Measurements from ENCODE around the gene EPS15. TPM values are rescaled to one million over a fixed set of nuclear protein-coding genes. Genes with fewer than 3 reads are reported as not detected.

The EPS15 gene
- total and polyA plus RNA-seq, 2 of the 8 experiments (the other 6 are each of a cell fraction or from before 2014, with no cell fraction given), result 15.9 to 57.2 TPM

- H3K4me3 ChIP-seq (ENCODE audit: extremely low read depth in 1 of 4, insufficient read depth in 2 of 4, low read depth in 3 of 4, low read length in 4 of 4), result no peak overlapping the region
- H3K79me1 ChIP-seq (ENCODE audit: low read depth, low read length), result no peaks in the 10 kb centered on the region
- no peak overlapping the region for H3K56ac ChIP-seq (replicated peaks; ENCODE audit: insufficient read length, low read depth, low read length)
- H3K9me3 ChIP-seq (ENCODE audit: insufficient read depth in 2 of 2, low read depth in 1 of 2, low read length in 1 of 2), result no peaks in the 10 kb centered on the region
- no peak overlapping the region for H3K4ac ChIP-seq (replicated peaks; ENCODE audit: insufficient read length, low read depth, low read length)
- H3K4me1 ChIP-seq (replicated peaks in 1 of 4; ENCODE audit: control insufficient read depth in 3 of 4, insufficient read depth in 4 of 4, low read length in 3 of 4), result no peaks in the 10 kb centered on the region
- H3K9ac ChIP-seq (replicated peaks in 1 of 4; ENCODE audit: extremely low read depth in 1 of 4, low read depth in 3 of 4, low read length in 3 of 4), result no peak overlapping the region
- no peaks in the 10 kb centered on the region for H4K20me1 ChIP-seq (replicated peaks in 1 of 2; ENCODE audit: control insufficient read depth in 1 of 2, insufficient read depth in 2 of 2, low read length in 2 of 2)
- no peak overlapping the region for H2BK12ac ChIP-seq (ENCODE audit: low read depth, low read length)
- CTCF ChIA-PET (ENCODE audit: partially characterized antibody), result interaction anchor here (0.7 to 1.1 kb wide), 2 partner anchors 15 to 94 kb away, joined by 3 to 5 read pairs; no protein-coding TSS in a partner anchor
- no peak overlapping the region for H3K14ac ChIP-seq (ENCODE audit: insufficient read length)
- no peak for TF ChIP-seq ZNF274 (IDR thresholded peaks at IDR 0.05; ENCODE audit: borderline replicate concordance, extremely low read depth, low read length)
- no peak for TF ChIP-seq JUN (IDR thresholded peaks at IDR 0.05; ENCODE audit: low read depth, low read length)
- TF ChIP-seq HDAC6 (IDR thresholded peaks at IDR 0.05; ENCODE audit: low read depth, low read length), result no peak
- TF ChIP-seq EZH2 (IDR thresholded peaks at IDR 0.05; ENCODE audit: low read depth, low read length, severe bottlenecking), result no peak
- no peak for TF ChIP-seq BRCA1 (IDR thresholded peaks at IDR 0.05; ENCODE audit: low read depth, low read length)
- TF ChIP-seq PHF8 (conservative IDR thresholded peaks at IDR 0.05; ENCODE audit: low read depth, low read length), result no peak
- no peak for TF ChIP-seq CHD1 (IDR thresholded peaks at IDR 0.05; ENCODE audit: low read depth, low read length)
- no peak for TF ChIP-seq KDM1A (IDR thresholded peaks at IDR 0.05; ENCODE audit: borderline replicate concordance, low read length)
- H2BK20ac ChIP-seq (ENCODE audit: low read length), result no peak overlapping the region
- no peaks in the 10 kb centered on the region for H3K36me3 ChIP-seq (ENCODE audit: control insufficient read depth in 2 of 4, insufficient read depth in 4 of 4, low read length in 3 of 4)
- H2BK5ac ChIP-seq (ENCODE audit: low read depth, low read length), result no peak overlapping the region
- H3K4me2 ChIP-seq (ENCODE audit: insufficient read depth in 1 of 2, low read depth in 2 of 2, low read length in 2 of 2), result no peak overlapping the region
- H3K27ac ChIP-seq (ENCODE audit: low read depth, low read length), result no peak overlapping the region
- FAIRE-seq, result no peak
- no peak overlapping the region for H2BK15ac ChIP-seq (ENCODE audit: low read length)
- POLR2A ChIA-PET (ENCODE audit: partially characterized antibody), result no interaction called here
- no peak overlapping the region for H4K91ac ChIP-seq (replicated peaks; ENCODE audit: insufficient read length, low read length)
- H2AK5ac ChIP-seq (ENCODE audit: low read depth, low read length), result no peak overlapping the region
- WGBS, 2 experiments (ENCODE audit: extremely low coverage in 1 of 2, insufficient coverage in 1 of 2, insufficient read length in 1 of 2, insufficient replicate concordance in 2 of 2, low coverage in 1 of 2, low lambda C conversion rate in 2 of 2, missing lambda C conversion rate in 1 of 2), result 91% methylated on average over 3 of the region's 3 CpGs; no CpG with 5 or more reads in 1 of the 2 experiments
- no peak overlapping the region for H2BK120ac ChIP-seq (replicated peaks; ENCODE audit: low read depth, low read length)
- no peak overlapping the region for H3K18ac ChIP-seq (ENCODE audit: extremely low read depth, low read length)
- no peak overlapping the region for H3K23ac ChIP-seq (ENCODE audit: insufficient read length)
- peaks cover 0 to 17% of the 10 kb centered on the region in 2 experiments; a peak in 2 of 4 replicates for H3K79me2 ChIP-seq (ENCODE audit: control insufficient read depth in 1 of 2, insufficient read depth in 2 of 2, low read length in 2 of 2)
- no peak overlapping the region for H4K8ac ChIP-seq (ENCODE audit: extremely low read depth, insufficient read depth, low read length)
- no peak overlapping the region for H4K5ac ChIP-seq (ENCODE audit: insufficient read length, low read depth, low read length)
- H2AFZ ChIP-seq (ENCODE audit: low read length), result no peak overlapping the region
- no peak for DNase-seq (ENCODE audit: low read depth in 1 of 2, low spot score in 2 of 2)
- no peaks in the 10 kb centered on the region for H3K23me2 ChIP-seq (ENCODE audit: low read depth, low read length)
- no peaks in the 10 kb centered on the region for H3K27me3 ChIP-seq (replicated peaks in 1 of 4; ENCODE audit: control insufficient read depth in 3 of 4, extremely low read depth in 1 of 4, insufficient read depth in 3 of 4, low read length in 3 of 4)
Observed at GRCh38 chr1:51489472-51489871, 29.6 kb downstream of the EPS15 start.

Data from H1 (cell line).